Neural cell (in vitro differentiated cells): ENCODE data around the gene STH.

Experiments
- CTCF ChIP-seq: fragments of 450-650 bp; IDR thresholded peaks from 2 replicates; pipeline ENCODE4 v1.5.1; 2014; ENCODE audit warnings: antibody characterized with exemption, mild to moderate bottlenecking, moderate library complexity; ENCODE audit not compliant: poor library complexity, severe bottlenecking
- EP300 ChIP-seq: fragments of 450-650 bp; conservative IDR thresholded peaks from 2 replicates; pipeline ENCODE4 v1.6.1; 2014; ENCODE audit warnings: antibody characterized with exemption, mild to moderate bottlenecking, moderate library complexity; ENCODE audit not compliant: poor library complexity, severe bottlenecking
- EZH2 ChIP-seq: fragments of 200-600, 300-800 bp; shearing (Covaris generic), sonication (generic); IDR thresholded peaks from 2 replicates; pipeline ENCODE4 v1.6.1; 2014; ENCODE audit warnings: antibody characterized with exemption, low read length, borderline replicate concordance, mild to moderate bottlenecking; ENCODE audit not compliant: insufficient read depth, poor library complexity, severe bottlenecking
- MXI1 ChIP-seq: fragments of 450-650 bp; conservative IDR thresholded peaks from 2 replicates; pipeline ENCODE4 v1.6.1; 2014; ENCODE audit warnings: antibody characterized with exemption, mild to moderate bottlenecking; ENCODE audit not compliant: poor library complexity, severe bottlenecking
- POLR2AphosphoS5 ChIP-seq: IDR thresholded peaks from 2 replicates; pipeline ENCODE4 v1.6.1; 2012
- TAF1 ChIP-seq: IDR thresholded peaks from 2 replicates; pipeline ENCODE4 v1.6.1; 2012; ENCODE audit warnings: low read depth

GRCh38 chr17:46039592-46040186 is 40.6 kb downstream of the STH start:
- TF ChIP-seq POLR2AphosphoS5, result no peak
- no peak for TF ChIP-seq CTCF
- no peak for TF ChIP-seq EP300
- TF ChIP-seq EZH2, result no peak
- no peak for TF ChIP-seq TAF1
- TF ChIP-seq MXI1, result no peak
